Non-pigmented ciliary epithelial cell (primary cell): ENCODE measurements around the gene CST8.

ENCODE experiments used
- DNase-seq: peaks from one replicate; pipeline ENCODE4 v3.0.0-alpha.2; 2010; ENCODE audit warnings: low read depth

Gene CST8

GRCh38 chr20:23524146-23524545, 33.2 kb downstream of the CST8 start:
- no peak for DNase-seq

- no peak for DNase-seq
These were observed 35.9 kb downstream of the CST8 start for GRCh38 chr20:23526850-23527249.

DNA sequence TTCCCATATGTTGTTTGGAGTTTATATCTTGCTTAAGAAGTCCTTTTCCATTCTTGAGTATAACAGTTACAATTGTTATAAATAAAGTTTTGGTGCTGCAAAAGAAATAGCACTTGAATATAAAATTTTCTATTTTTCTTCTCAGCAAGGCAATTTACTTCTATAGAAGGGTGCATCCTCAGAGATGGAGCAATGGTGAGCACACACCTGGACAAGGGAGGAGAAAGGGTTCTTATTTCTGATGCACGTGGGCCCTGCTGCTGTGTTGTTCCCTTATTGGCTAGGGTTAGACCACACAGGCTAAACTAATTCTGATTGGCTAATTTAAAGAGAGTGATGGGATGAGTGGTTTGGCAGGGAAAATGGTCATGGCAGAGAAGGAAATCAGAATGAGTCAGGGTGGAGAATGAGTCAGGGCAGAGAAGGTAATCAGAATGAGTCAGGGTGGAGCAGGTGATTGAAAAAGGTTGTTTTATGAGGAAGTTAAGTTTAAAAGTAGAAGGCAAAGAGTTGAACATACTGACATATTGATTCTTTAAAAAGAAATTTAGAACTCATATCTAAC, 38.0 kb downstream of the CST8 start:
- no peak for DNase-seq

DNA sequence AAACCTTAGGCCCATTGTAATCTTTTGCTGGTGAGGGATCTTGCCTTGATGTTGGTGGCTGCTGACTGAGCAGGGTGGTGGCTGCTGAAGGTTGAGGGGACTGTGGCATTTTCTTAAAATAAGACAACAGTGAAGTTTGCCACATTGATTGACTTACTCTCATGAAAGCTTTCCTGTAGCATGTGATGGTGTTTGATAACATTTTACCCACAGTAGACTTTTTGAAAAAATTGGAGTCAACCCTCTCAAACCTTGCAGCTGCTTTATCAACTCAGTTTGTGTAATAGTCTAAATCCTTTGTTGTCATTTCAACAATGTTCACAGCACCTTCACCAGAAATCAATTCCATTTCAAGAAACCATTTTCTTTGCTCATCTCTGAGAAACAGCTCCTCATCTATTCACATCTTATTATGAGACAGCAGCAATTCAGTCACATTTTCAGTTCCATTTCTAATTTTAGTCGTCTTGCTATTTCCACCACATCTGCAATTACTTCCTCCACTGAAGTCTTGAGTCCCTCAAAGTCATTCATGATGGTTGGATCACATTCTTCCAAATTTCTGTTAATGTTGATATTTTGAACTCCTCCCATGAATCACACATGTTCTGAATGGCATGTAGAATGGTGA, 40.1 kb downstream of the CST8 start:
- DNase-seq = no peak

- no peak for DNase-seq
These were observed 41.6 kb downstream of the CST8 start for GRCh38 chr20:23532533-23532932.

DNA sequence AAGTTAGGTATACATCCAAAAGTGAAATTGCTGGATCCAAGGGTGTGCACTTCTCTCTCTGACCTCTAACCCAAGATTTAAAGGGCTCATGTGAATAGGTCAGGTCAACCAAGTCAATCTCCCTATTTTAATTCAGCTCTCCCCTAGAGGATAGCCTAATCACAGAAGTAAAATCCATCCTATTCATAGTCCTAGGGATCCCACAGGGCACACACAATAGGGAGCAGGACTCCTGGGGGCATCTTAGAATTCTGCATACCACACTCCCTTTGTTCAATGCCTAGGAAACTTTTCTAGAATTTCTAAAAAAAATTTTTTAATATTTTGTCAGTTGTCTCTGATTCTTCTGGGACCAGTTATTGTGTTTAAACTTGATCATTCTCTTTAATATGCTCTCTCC, 42.2 kb downstream of the CST8 start:
- DNase-seq = no peak

GRCh38 chr20:23534801-23535593, 44.1 kb downstream of the CST8 start:
- DNase-seq = no peak

- no peak for DNase-seq
These were observed 45.5 kb downstream of the CST8 start for GRCh38 chr20:23536328-23536974.

DNA sequence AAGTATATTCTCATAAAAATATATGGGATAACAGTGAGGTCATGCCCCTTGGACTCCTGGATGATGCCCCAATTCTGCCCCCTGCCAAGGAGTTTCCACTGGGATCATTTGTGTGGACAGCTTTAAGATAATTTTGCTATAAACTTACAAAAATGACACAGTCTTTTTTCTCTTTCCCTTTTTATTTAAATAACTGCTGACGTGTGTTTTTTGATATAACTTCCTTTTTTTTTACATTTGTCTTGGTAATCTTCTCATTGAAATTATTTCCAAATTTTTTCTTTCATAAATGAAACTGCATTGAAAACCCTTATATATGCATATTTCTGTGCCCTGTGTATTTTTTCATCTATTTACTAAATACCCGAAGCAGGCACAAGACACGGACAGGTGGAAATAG, 46.1 kb downstream of the CST8 start:
- no peak for DNase-seq

DNA sequence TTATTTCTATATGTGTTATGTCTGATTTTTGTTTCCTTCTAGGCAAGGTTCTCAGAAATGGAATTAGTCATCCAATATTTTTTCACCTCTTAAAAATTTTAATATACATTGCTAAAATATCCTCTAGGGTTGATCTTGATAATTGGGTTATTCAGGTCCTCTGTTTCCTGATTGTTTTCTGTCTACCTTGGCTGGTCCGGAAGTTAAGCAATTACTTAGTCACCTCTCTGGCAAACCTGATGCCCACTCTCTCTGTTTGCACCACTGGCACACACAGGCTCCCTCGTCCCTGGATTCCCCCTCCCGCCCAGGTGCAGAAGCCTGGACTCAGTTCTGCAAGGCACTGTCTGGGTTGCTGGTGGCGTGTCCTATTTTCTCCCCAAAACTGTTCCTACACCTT, 49.7 kb downstream of the CST8 start:
- DNase-seq = no peak

GRCh38 chr20:23541330-23541729, 50.4 kb downstream of the CST8 start:
- DNase-seq = no peak

- DNase-seq = no peak
These were observed 50.9 kb downstream of the CST8 start for GRCh38 chr20:23541776-23542175.

DNA sequence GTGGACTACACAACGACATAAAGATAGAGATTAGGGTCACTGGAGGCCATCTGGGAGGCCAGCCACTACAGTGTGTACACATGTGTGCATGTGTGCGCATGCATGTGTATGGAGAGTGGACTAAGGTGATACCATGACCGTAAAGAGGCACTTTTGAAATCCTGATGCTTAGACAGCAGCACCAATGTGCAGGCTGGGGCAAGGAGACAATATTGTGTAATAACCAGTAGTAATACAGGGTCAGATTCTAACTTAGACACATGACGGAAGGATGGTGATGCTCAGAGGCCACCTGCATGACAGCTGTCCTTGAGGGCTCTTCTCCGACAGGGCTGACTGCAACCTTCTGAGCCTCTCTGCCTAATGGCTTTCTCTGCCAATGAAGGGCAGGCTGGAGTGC, 51.9 kb downstream of the CST8 start:
- DNase-seq = no peak

DNA sequence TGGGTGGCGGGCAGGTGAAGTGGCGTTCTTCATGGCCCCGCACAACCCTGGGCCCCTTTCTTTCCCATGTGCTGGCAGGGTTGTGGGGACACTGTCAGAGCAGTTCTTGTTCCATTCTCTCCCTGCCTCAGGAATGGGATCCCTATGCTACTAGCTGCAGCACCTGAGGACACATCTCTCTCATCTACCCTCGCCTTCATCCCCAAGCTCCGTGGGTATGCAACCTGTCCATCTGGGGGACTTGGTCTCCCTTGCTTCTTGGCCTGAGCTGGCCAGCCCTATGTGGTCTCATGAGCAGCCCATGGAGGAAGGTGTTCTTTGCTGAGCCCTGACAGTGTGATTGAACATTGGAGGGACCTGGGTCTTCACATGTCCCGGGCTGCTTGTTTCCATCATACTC, 53.2 kb downstream of the CST8 start:
- no peak for DNase-seq
